Forelimb muscle (tissue), 1 donor: ENCODE data around the gene AHCYL2. TPM values are rescaled to one million over a fixed set of nuclear protein-coding genes. Genes with fewer than 3 reads are reported as not detected.

Source experiments
- DNase-seq: peaks from one replicate; pipeline ENCODE4 v3.0.0-alpha.2; 2013; ENCODE audit warnings: low read depth
- polyA plus RNA-seq: library from polyadenylated mRNA; unstranded; fragments of 120-200 nt; gene quantifications from one replicate; pipeline ENCODE4 v1.2.1, GENCODE V29; 2013; ENCODE audit not compliant: insufficient read length

AHCYL2 gene
- polyA plus RNA-seq = 18.9 TPM

GRCh38 chr7:129224251-129225205, at the start of gene AHCYL2:
AHCYL2 (plus strand) TSS chr7:129225030.
- peak; percentile 89 for DNase-seq

- DNase-seq = no peak
These were observed 47.7 kb upstream of the AHCYL2 start for GRCh38 chr7:129176916-129177710.

GRCh38 chr7:129184981-129185670, 39.7 kb upstream of the AHCYL2 start:
- no peak for DNase-seq

- DNase-seq = no peak
These were observed 38.0 kb upstream of the AHCYL2 start for GRCh38 chr7:129186749-129187260.

DNA sequence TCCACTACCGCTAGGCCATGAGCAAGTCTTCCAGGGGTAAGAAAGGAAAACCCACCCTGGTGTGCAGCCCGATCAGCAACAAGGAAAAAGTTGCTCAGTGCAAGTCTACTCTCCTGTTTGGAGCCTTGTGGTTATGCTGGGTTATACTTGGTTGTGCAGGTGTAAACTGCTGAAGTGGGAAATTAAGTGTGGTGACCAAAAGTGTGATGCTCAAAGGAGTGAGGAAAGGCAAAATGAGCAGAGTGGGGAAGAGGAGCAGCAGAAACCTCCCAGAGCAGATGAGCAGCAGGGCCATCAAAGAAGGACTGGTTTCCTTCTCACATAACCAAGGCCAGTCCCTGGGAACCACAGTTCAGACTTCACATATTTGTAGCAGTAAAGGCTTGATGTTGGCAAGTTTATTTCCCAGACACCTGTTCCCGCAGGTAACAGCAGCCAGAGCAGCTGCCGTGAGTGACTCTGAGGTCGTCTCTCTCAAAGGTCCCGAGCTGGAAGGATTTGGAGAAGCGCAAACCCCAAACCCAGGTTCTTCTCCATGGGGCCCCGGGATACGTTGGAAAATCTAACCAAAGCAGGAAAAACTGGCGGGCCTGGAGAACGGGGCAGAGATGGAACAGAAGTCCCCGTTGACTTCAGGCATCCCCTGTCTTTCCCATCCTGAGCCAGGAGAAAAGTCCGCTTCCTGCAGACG, 37.0 kb upstream of the AHCYL2 start:
- no peak for DNase-seq

DNA sequence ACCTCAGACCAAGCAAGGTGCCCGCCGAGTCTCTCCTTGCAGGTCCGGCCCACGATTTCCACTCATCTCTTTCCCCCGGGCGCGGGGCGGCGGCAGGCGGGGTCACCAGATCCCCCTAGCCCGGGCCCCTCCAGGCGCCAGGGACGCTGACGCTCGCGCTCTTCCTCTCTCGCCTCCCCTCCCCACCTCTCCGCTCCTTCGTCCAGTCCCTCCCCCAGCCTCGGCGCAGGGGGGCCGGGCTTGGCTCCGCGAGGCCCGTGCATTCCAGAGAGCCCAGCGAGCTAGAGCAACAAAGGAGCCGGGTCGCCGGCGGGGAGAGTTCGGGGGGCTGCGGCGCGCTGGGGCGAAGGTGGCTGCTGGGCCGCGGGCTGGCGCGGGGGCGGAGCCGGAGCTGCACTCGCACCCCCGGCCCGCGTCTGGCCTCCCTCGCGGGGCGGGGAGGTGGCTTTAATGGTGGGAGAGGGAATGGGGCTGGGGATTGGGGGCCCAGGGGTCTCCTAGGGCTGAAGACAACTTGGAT, 36.4 kb upstream of the AHCYL2 start, which contains the start of gene SMO:
Gene SMO (plus strand): TSS at position 262 of the 520 bp plus-strand sequence. CDS start 519 bp downstream, outside the sequence.
- DNase-seq = no peak

- no peak for DNase-seq
These were observed 35.8 kb upstream of the AHCYL2 start for GRCh38 chr7:129188892-129189660.

- no peak for DNase-seq
These were observed 35.0 kb upstream of the AHCYL2 start for GRCh38 chr7:129189661-129190310.

GRCh38 chr7:129191272-129191671, 33.6 kb upstream of the AHCYL2 start:
- DNase-seq = no peak

- DNase-seq = no peak
These were observed 30.9 kb upstream of the AHCYL2 start for GRCh38 chr7:129193892-129194291.

- DNase-seq = no peak
These were observed 27.1 kb upstream of the AHCYL2 start for GRCh38 chr7:129197771-129198170.

DNA sequence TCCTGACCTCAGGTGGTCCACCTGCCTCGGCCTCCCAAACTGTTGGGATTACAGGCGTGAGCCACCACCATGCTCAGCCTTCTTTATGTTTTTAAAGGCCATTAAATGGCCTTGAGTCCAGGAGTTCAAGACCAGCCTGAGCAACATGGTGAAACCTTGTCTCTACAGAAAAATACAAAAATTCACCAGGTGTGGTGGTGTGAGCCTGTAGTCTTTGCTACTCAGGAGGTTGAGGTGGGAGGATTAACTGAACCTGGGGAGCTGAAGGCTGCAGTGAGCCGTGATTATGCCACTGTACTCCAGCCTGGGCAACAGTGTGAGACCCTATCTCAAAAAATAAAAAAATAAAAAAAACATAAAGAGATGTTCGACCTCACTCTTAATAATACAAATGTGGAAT, 25.4 kb upstream of the AHCYL2 start:
- no peak for DNase-seq

DNA sequence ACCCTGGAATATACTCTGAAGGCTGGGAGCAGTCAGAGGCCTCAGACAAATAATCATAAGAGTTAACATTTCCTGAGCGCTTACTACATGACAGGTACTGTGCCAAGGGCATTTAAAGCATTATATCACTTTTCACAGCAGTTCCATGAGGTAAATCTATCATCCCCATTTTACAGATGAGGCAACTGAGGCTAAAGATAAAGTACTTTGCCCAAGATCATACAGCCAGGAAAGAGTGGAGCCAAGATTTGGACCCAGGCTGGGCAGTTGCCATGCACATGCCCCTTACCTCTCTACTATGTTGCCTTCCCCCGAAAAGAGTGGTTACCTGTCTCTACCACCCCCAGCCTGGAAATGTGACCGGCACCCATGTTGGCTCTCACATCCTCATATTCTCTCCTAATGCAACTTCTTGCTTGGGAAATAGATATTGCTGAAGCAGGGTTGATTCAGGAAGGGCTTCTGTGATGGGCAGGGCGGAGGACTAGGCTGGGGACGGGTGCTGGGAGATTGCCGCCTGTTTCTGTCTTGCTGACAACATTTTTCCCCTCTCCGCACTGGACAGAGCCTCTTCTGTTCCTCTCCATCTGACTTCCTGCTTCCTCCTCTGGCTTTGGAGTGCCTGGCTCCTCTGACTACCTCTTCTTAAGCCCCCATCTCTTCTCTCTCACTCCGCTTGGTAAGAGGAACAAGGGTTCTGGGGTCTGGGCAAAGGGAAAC, 22.6 kb upstream of the AHCYL2 start:
- DNase-seq = no peak

GRCh38 chr7:129203050-129203741, 21.6 kb upstream of the AHCYL2 start:
- DNase-seq = no peak

DNA sequence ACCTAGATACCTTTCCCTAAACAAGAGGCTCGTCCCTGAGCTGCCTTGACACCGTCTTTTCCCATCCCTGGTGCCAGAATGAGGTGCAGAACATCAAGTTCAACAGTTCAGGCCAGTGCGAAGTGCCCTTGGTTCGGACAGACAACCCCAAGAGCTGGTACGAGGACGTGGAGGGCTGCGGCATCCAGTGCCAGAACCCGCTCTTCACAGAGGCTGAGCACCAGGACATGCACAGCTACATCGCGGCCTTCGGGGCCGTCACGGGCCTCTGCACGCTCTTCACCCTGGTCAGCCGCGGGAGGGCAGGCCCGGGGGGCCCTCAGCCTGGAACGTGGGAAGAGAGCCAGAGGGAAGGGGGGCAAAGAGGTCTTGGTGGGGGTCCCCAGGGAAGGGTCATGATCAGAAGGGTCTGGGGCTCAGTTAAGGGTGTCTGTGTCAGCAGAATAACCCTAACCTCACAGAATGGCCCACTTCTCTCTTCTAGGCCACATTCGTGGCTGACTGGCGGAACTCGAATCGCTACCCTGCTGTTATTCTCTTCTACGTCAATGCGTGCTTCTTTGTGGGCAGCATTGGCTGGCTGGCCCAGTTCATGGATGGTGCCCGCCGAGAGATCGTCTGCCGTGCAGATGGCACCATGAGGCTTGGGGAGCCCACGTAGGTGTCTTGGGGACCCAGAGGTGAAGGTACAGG, 19.6 kb upstream of the AHCYL2 start:
- no peak for DNase-seq

- DNase-seq = no peak
These were observed 18.6 kb upstream of the AHCYL2 start for GRCh38 chr7:129205987-129206785.

DNA sequence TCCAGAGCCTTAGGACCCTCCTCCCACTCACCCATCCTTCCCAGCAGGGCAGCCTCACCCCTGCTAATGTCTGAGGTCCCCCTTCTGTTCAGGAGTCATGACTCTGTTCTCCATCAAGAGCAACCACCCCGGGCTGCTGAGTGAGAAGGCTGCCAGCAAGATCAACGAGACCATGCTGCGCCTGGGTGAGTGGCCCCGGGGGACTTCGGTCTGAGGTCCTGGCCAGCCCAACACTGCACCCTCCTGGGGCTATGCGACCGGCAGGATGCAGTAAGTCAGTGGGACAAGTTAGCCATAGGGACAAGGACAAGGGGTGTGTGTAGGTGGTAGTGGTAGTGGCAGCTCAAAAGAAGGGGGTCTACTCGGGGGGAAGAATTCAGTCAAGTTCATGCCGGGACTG, 16.2 kb upstream of the AHCYL2 start:
- DNase-seq = no peak
